HepG2 (cell line): Measurements from ENCODE around the gene SLC25A11. TPM values are rescaled to one million over a fixed set of nuclear protein-coding genes. Genes with fewer than 3 reads are reported as not detected.
A peak's percentile ranks its signal among the peaks of the same experiment; 100 is the strongest.

Experiments
- CSRNP2 ChIP-seq: sonication (generic); formaldehyde crosslinking; conservative IDR thresholded peaks from 2 replicates; pipeline ENCODE4 v1.8.0; 2022; ENCODE audit warnings: low read depth, missing genetic modification reagents
- JDP2 ChIP-seq: sonication (generic); formaldehyde crosslinking; IDR thresholded peaks from 2 replicates; pipeline ENCODE4 v1.8.1; 2022; ENCODE audit warnings: missing genetic modification reagents, borderline replicate concordance
- MAF1 ChIP-seq: sonication (generic); formaldehyde crosslinking; IDR thresholded peaks from 2 replicates; pipeline ENCODE4 v1.5.0; 2020; ENCODE audit warnings: missing genetic modification reagents, borderline replicate concordance
- NR2F1 ChIP-seq, 2 experiments: fragments of 450-650 bp in 1 of 2; formaldehyde crosslinking in 1 of 2; IDR thresholded peaks; 2 replicates each; pipeline versions ENCODE4 v1.5.0 to v1.6.1; 2016 to 2020; ENCODE audit warnings: mild to moderate bottlenecking in 1 of 2, missing compliant biosample characterization in 1 of 2, missing genetic modification reagents in 1 of 2, moderate library complexity in 1 of 2
- NR2F6 ChIP-seq, 2 experiments: IDR thresholded peaks; 2 replicates each; pipeline ENCODE4 v1.6.1; 2016; ENCODE audit warnings: antibody characterized with exemption in 1 of 2, mild to moderate bottlenecking in 1 of 2
- PLSCR1 ChIP-seq: sonication (generic); formaldehyde crosslinking; IDR thresholded peaks from 2 replicates; pipeline ENCODE4 v1.5.0; 2020; ENCODE audit warnings: missing genetic modification reagents, mild to moderate bottlenecking, borderline replicate concordance
- RBFOX2 ChIP-seq: fragments of 200-400 bp; formaldehyde crosslinking; IDR thresholded peaks from 2 replicates; pipeline ENCODE4 v1.6.1; 2017; ENCODE audit warnings: low read depth, mild to moderate bottlenecking, low read length
- TRIM22 ChIP-seq: fragments of 450-650 bp; IDR thresholded peaks from 2 replicates; pipeline ENCODE4 v1.6.1; 2017
- ZNF407 ChIP-seq: sonication (generic); formaldehyde crosslinking; IDR thresholded peaks from one replicate; pipeline ENCODE4 v1.5.1; 2020; ENCODE audit warnings: mild to moderate bottlenecking, missing genetic modification reagents; ENCODE audit errors: not compliant biosample characterization
- ZNF792 ChIP-seq: IDR thresholded peaks from 2 replicates; pipeline ENCODE4 v1.6.1; 2016
- ZXDC ChIP-seq: sonication (generic); formaldehyde crosslinking; IDR thresholded peaks from 2 replicates; pipeline ENCODE4 v1.5.0; 2020; ENCODE audit warnings: mild to moderate bottlenecking, missing genetic modification reagents
- polyA plus RNA-seq, 8 experiments: library from polyadenylated mRNA; depleted of rRNA in 3 of 8; stranded (reverse) in 7 of 8; unstranded in 1 of 8; fragments of >200 nt; fragmentation: Illumina TruSeq in 4 of 8; extraction: Trizol in 4 of 8; gene quantifications; 2 replicates each; pipeline versions ENCODE4 v1.2.1 to v1.2.3, GENCODE V29; 2011 to 2016; ENCODE audit warnings: low read depth in 4 of 8, missing spikeins in 1 of 8, mixed read lengths in 1 of 8; ENCODE audit not compliant: insufficient read depth in 1 of 8
- total RNA-seq, 5 experiments: library from RNA; depleted of rRNA; stranded (reverse); fragments of >200 nt; fragmentation: Illumina TruSeq; extraction: Trizol; gene quantifications; 2 replicates each; pipeline ENCODE4 v1.2.3, GENCODE V29; 2016; ENCODE audit warnings: low read depth in 1 of 5

SLC25A11 gene
- total and polyA plus RNA-seq, 2 of the 13 experiments (the other 11 are each of a cell fraction or from before 2014, with no cell fraction given), result 35.4 to 47.2 TPM

GRCh38 chr17:4947411-4948165, 7.7 kb upstream of the SLC25A11 start (continued):
- TF ChIP-seq ZNF407 (CRISPR knock-in tag), result peak; percentile 68
- no peak for TF ChIP-seq PLSCR1 (CRISPR knock-in tag)
- no peak for TF ChIP-seq CSRNP2
- TF ChIP-seq ZNF792, result no peak; the same call in 1 of the 2 replicates
- TF ChIP-seq NR2F1 (CRISPR knock-in tag; IDR thresholded peaks at IDR 0.05), result no peak; a peak in 1 of 4 replicates
- TF ChIP-seq ZXDC (CRISPR knock-in tag), result no peak
- TF ChIP-seq MAF1 (CRISPR knock-in tag), result no peak
- TF ChIP-seq TRIM22, result no peak
- peak; percentile 96 for TF ChIP-seq RBFOX2
- TF ChIP-seq NR2F6 (IDR thresholded peaks at IDR 0.05), result no peak
- no peak for TF ChIP-seq NR2F6 (CRISPR knock-in tag; IDR thresholded peaks at IDR 0.05)
- no peak for TF ChIP-seq JDP2 (CRISPR knock-in tag)
